ENCODE measurements around the gene DYRK4. TPM values are rescaled to one million over a fixed set of nuclear protein-coding genes. Genes with fewer than 3 reads are reported as not detected.

Gene DYRK4
- total RNA-seq, 1 experiment from 2014 or later: 58.6 TPM

DNA sequence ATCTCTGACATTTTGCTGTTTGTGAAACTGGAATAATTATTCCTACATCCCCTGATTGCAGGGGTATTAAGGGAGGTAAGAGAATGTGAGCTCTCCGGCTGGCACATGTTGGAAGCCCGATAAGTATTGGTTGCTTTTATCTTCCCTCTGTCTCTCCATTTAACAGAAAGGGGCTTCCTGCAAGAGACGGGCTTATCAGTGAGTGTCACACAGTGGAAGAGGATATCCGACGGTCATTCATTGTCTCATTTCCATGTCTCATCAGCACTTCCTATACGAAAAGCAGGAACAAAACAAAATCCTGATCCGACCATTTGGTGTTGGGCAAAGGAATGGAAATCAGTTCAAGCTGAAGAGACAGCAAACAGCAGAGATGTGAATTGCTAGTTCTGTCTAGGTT, 10.7 kb downstream of the DYRK4 start:
- Histone ChIP-seq H3F3A (ENCODE audit: low read length, unreplicated experiment) (no peaks in the 10 kb centered on the region), H3K9me3 (ENCODE audit: low read length) (no peaks in the 10 kb centered on the region), H2AFZ (ENCODE audit: low read length) (no peak overlapping the region), H3K79me2 (ENCODE audit: low read length) (no peaks in the 10 kb centered on the region), H3K27ac (ENCODE audit: low read length) (no peak overlapping the region), H3K27me3 (ENCODE audit: low read length) (no peaks in the 10 kb centered on the region), H3K9ac (ENCODE audit: low read length) (no peak overlapping the region), H3K4me3 (ENCODE audit: low read length) (no peak overlapping the region), H3K36me3 (ENCODE audit: low read depth, low read length) (no peaks in the 10 kb centered on the region), H3K4me2 (ENCODE audit: low read length) (no peak overlapping the region), H3K9me2 (replicated peaks; ENCODE audit: low read length) (no peaks in the 10 kb centered on the region), H3K4me1 (ENCODE audit: insufficient read depth, low read length) (no peaks in the 10 kb centered on the region), H4K20me1 (ENCODE audit: low read length) (no peaks in the 10 kb centered on the region)
- CTCF ChIA-PET: no interaction called here
- ATAC-seq (no peak), DNase-seq (no peak)
- intact Hi-C loops (cut with micrococcal nuclease): no loop called here
- TF ChIP-seq, protein P1, sequence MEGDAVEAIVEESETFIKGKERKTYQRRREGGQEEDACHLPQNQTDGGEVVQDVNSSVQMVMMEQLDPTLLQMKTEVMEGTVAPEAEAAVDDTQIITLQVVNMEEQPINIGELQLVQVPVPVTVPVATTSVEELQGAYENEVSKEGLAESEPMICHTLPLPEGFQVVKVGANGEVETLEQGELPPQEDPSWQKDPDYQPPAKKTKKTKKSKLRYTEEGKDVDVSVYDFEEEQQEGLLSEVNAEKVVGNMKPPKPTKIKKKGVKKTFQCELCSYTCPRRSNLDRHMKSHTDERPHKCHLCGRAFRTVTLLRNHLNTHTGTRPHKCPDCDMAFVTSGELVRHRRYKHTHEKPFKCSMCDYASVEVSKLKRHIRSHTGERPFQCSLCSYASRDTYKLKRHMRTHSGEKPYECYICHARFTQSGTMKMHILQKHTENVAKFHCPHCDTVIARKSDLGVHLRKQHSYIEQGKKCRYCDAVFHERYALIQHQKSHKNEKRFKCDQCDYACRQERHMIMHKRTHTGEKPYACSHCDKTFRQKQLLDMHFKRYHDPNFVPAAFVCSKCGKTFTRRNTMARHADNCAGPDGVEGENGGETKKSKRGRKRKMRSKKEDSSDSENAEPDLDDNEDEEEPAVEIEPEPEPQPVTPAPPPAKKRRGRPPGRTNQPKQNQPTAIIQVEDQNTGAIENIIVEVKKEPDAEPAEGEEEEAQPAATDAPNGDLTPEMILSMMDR (conservative IDR thresholded peaks at IDR 0.05; ENCODE audit: low read depth, low read length): no peak
- TF ChIP-seq EZH2 (IDR thresholded peaks at IDR 0.05; ENCODE audit: low read length, unreplicated experiment) (no peak), EZH2phosphoT487 (IDR thresholded peaks at IDR 0.05; ENCODE audit: borderline replicate concordance, low read length) (no peak)
- BruUV-seq (replicated peaks): no TSS peak
- POLR2A ChIA-PET (ENCODE audit: unreplicated experiment): no interaction called here

DNA sequence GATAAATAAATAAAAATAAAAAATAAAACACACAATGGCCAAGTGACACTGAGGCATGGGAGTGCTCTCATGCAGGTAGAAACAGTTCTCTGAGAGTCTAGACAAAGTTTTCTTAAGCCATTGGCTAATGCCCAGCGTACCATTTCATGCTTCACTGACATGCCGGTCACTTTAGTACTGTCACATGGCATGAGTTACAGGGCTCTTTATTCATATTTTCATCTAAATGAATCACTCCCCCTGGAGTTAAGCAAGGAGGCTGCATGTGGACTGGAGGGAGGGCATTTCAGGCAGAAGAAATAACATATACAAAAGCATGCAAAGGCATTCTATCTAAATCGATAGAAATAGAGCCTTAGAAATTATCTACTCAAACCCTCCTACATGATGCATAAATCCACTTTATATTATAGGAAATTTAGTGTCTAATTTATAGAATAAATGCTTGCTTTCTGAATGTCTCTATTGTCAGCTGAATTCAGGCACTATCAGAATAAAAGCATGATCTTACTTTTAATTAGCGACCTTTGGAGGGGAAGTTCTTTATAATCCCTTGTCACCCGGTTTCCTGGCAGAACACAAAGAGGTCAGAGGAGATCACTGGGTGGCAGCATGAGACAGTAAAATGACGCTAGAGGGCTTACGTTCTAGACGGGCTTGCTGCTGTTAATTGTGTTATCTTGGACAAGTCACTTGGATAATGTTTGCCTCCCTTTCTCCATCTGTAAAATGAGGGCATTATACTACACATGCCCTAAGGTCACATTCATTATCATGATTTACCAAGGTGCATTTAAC, 17.5 kb downstream of the DYRK4 start:
- no peak for TF ChIP-seq EZH2 (IDR thresholded peaks at IDR 0.05; ENCODE audit: low read length, unreplicated experiment)
- TF ChIP-seq, protein P1 (conservative IDR thresholded peaks at IDR 0.05; ENCODE audit: low read depth, low read length): no peak
- no peak for TF ChIP-seq EZH2phosphoT487 (IDR thresholded peaks at IDR 0.05; ENCODE audit: borderline replicate concordance, low read length)

DNA sequence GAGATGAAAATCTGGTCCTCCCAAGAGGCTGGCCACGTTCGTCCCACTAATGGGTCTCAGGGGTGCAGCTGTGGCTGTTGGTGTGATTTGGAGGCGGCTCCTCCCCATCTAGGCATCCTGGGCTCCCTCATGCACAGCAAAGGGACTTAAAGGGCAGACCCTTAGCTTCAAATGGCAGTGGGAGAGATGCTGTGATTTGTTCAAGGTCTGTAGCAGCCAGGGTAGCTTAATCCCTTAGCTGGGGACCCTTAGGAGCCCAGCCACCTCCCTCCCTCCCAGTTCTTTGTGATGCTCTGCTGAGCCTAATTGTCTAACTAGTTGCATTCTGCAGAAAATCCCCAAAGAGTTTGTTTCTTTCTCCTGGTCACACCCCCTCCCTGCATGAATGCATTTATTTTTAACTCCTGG, 18.3 kb downstream of the DYRK4 start:
- no peaks in the 10 kb centered on the region for H3K9me2 ChIP-seq (replicated peaks; ENCODE audit: low read length)
- H3K9me3 ChIP-seq (ENCODE audit: low read length): no peaks in the 10 kb centered on the region
- intact Hi-C loops (cut with micrococcal nuclease): no loop called here
- no peak overlapping the region for H3K27ac ChIP-seq (ENCODE audit: low read length)
- no peak overlapping the region for H2AFZ ChIP-seq (ENCODE audit: low read length)
- ChIA-PET CTCF (no interaction called here), POLR2A (ENCODE audit: unreplicated experiment) (no interaction called here)
- no peaks in the 10 kb centered on the region for H3F3A ChIP-seq (ENCODE audit: low read length, unreplicated experiment)
- BruUV-seq (replicated peaks): no TSS peak
- no peak for ATAC-seq
- no peaks in the 10 kb centered on the region for H3K4me1 ChIP-seq (ENCODE audit: insufficient read depth, low read length)
- H4K20me1 ChIP-seq (ENCODE audit: low read length): no peaks in the 10 kb centered on the region
- no peaks in the 10 kb centered on the region for H3K27me3 ChIP-seq (ENCODE audit: low read length)
- no peak for DNase-seq
- TF ChIP-seq, protein P1 (conservative IDR thresholded peaks at IDR 0.05; ENCODE audit: low read depth, low read length): no peak
- TF ChIP-seq EZH2 (IDR thresholded peaks at IDR 0.05; ENCODE audit: low read length, unreplicated experiment) (no peak), EZH2phosphoT487 (IDR thresholded peaks at IDR 0.05; ENCODE audit: borderline replicate concordance, low read length) (no peak)
- no peak overlapping the region for H3K4me3 ChIP-seq (ENCODE audit: low read length)
- H3K9ac ChIP-seq (ENCODE audit: low read length): no peak overlapping the region
- H3K4me2 ChIP-seq (ENCODE audit: low read length): no peak overlapping the region
- no peaks in the 10 kb centered on the region for H3K36me3 ChIP-seq (ENCODE audit: low read depth, low read length)
- no peaks in the 10 kb centered on the region for H3K79me2 ChIP-seq (ENCODE audit: low read length)

More for the DNA sequence above, 17.5 kb downstream of the DYRK4 start:
- H3F3A ChIP-seq (ENCODE audit: low read length, unreplicated experiment): no peaks in the 10 kb centered on the region
- no peak overlapping the region for H2AFZ ChIP-seq (ENCODE audit: low read length)
- H3K9me2 ChIP-seq (replicated peaks; ENCODE audit: low read length): no peaks in the 10 kb centered on the region
- H3K9me3 ChIP-seq (ENCODE audit: low read length): no peaks in the 10 kb centered on the region
- H3K4me3 ChIP-seq (ENCODE audit: low read length): no peak overlapping the region
- DNase-seq: peak; percentile 5
- BruUV-seq (replicated peaks): no TSS peak
- H3K36me3 ChIP-seq (ENCODE audit: low read depth, low read length): no peaks in the 10 kb centered on the region
- no peak overlapping the region for H3K4me2 ChIP-seq (ENCODE audit: low read length)
- intact Hi-C loops (cut with micrococcal nuclease): no loop called here
- H3K27ac ChIP-seq (ENCODE audit: low read length): no peak overlapping the region
- no peak for ATAC-seq
- POLR2A ChIA-PET (ENCODE audit: unreplicated experiment): no interaction called here
- no peaks in the 10 kb centered on the region for H3K4me1 ChIP-seq (ENCODE audit: insufficient read depth, low read length)
- no peaks in the 10 kb centered on the region for H3K27me3 ChIP-seq (ENCODE audit: low read length)
- H3K9ac ChIP-seq (ENCODE audit: low read length): no peak overlapping the region
- H3K79me2 ChIP-seq (ENCODE audit: low read length): no peaks in the 10 kb centered on the region
- CTCF ChIA-PET: no interaction called here
- no peaks in the 10 kb centered on the region for H4K20me1 ChIP-seq (ENCODE audit: low read length)
